Heart left ventricle (tissue), 13 donors: ENCODE results near the gene SLC39A12.

Experiments used
- POLR2A ChIP-seq, 2 donors: fragments of 450-650 bp; IDR thresholded peaks; one replicate each; pipeline ENCODE4 v1.6.1; 2017; ENCODE audit warnings: antibody characterized with exemption in 2 of 2, mild to moderate bottlenecking in 2 of 2, moderate library complexity in 2 of 2
- TF ChIP-seq, protein P1 (sequence below), 12 donors: fragments of 200-600 bp; sonication (generic) in 4 of 12; IDR thresholded peaks; one replicate each; pipeline versions ENCODE4 v1.5.0 to v1.8.0; 2018 to 2022; ENCODE audit warnings: antibody characterized with exemption in 12 of 12, mild to moderate bottlenecking in 5 of 12
- donor health status: ischemic (EF 13 %, LVEDD 7.1; RV severe dilation, severe dysfunction).
- donor health status: DM: no; HTN: yes; CAD: no.
- donor health status: DM: no; HTN: no; CAD: no.
- donor health status: ischemic (EF 25% LVEDD 6.9; RV normal size, moderate dysfunction).
- donor health status: ischemic (EF 25% LVEDD 5.7; RV mildly dilated, moderate dysfunction).
- donor health status: ischemic (EF 35%, LVEDD 5.7; RV mildly dilated, moderate dysfunction).
- donor health status: nonischemic (EF 11% LVEDD 7.7; RV severe dilation, severe dysfunction).
- donor health status: DM: yes; HTN: yes; CAD: no.
- donor health status: PGD.
- donor health status: ischemic (EF 29% LVEDD 5.4; RV normal size, mild dysfunction).
- donor health status: nonischemic (EF 23%, LVEDD 6.1; RV moderate dilation, normal function).

DNA sequence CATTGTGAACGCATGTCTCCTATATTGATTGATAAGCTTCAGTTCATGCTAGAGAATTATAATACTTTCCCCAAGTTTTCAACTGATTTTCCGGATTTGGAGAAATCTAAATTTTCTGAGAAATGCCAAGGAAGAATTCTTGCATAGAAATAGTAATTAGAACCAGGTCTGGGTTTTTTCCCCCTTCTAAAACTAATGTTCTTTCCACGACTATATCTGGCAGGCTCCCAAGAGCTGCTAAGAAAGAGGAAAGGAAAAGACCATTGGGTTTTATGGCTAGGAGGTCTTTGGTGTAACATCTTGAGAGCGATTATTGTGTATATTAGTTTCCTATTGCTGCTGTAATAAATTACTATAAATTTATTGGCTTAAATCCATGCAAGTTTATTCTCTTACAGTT, 116.7 kb downstream of the SLC39A12 start:
- TF ChIP-seq POLR2A (IDR thresholded peaks at IDR 0.05) = no peak
- TF ChIP-seq, protein P1, sequence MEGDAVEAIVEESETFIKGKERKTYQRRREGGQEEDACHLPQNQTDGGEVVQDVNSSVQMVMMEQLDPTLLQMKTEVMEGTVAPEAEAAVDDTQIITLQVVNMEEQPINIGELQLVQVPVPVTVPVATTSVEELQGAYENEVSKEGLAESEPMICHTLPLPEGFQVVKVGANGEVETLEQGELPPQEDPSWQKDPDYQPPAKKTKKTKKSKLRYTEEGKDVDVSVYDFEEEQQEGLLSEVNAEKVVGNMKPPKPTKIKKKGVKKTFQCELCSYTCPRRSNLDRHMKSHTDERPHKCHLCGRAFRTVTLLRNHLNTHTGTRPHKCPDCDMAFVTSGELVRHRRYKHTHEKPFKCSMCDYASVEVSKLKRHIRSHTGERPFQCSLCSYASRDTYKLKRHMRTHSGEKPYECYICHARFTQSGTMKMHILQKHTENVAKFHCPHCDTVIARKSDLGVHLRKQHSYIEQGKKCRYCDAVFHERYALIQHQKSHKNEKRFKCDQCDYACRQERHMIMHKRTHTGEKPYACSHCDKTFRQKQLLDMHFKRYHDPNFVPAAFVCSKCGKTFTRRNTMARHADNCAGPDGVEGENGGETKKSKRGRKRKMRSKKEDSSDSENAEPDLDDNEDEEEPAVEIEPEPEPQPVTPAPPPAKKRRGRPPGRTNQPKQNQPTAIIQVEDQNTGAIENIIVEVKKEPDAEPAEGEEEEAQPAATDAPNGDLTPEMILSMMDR (IDR thresholded peaks at IDR 0.05) = no peak
